VCaP (cell line): ENCODE results near the gene PLP1.
"Not testable (repeated sequence)": the region's sequence is repeated elsewhere in the genome, so short reads cannot be mapped to it uniquely, and the experiment has no call there.

Source experiments
- H3K27ac ChIP-seq: fragments of 450-650 bp; 2 replicates; pipeline ENCODE4 v1.5.1; 2017
- TF ChIP-seq, protein P1 (sequence below): fragments of 450-650 bp; conservative IDR thresholded peaks from 2 replicates; pipeline ENCODE4 v1.5.1; 2017; ENCODE audit warnings: mild to moderate bottlenecking, moderate library complexity

Gene PLP1

DNA sequence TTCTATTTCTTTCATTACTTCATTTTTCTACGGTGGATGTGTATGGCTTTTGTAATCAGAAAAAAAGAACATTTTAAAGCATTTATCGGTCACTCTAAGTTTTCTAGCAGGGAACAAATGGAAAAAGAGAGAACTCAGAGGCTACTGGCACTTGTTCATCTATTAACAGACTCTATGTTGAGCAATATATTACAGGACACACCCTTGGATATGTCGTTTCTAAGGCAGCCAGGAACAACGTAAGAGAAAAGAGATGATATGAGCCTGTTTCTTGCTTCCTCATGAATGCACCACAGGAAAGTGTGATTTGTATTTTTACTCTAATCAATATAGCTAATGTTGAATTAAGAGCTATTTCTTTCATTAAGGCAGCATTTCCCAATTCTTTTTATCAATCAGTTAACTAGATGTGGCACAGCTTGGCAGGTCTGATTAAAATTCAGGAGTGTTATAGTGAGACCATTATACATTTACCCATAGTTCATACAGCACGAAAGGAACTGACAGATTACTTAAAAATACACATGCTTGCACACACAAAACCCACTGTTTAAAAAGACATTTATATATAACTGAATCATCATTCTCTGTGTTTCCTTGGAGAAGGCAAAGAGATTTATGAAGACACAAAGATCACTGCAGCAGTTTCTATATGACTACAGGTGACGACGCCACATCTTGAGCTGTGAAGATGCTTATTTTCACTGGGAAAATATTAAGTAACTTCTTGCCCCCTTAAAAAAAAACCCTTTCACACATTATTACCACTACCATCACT, 42.4 kb downstream of the PLP1 start:
- TF ChIP-seq, protein P1, sequence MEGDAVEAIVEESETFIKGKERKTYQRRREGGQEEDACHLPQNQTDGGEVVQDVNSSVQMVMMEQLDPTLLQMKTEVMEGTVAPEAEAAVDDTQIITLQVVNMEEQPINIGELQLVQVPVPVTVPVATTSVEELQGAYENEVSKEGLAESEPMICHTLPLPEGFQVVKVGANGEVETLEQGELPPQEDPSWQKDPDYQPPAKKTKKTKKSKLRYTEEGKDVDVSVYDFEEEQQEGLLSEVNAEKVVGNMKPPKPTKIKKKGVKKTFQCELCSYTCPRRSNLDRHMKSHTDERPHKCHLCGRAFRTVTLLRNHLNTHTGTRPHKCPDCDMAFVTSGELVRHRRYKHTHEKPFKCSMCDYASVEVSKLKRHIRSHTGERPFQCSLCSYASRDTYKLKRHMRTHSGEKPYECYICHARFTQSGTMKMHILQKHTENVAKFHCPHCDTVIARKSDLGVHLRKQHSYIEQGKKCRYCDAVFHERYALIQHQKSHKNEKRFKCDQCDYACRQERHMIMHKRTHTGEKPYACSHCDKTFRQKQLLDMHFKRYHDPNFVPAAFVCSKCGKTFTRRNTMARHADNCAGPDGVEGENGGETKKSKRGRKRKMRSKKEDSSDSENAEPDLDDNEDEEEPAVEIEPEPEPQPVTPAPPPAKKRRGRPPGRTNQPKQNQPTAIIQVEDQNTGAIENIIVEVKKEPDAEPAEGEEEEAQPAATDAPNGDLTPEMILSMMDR = no peak
- no peak overlapping the region for H3K27ac ChIP-seq

DNA sequence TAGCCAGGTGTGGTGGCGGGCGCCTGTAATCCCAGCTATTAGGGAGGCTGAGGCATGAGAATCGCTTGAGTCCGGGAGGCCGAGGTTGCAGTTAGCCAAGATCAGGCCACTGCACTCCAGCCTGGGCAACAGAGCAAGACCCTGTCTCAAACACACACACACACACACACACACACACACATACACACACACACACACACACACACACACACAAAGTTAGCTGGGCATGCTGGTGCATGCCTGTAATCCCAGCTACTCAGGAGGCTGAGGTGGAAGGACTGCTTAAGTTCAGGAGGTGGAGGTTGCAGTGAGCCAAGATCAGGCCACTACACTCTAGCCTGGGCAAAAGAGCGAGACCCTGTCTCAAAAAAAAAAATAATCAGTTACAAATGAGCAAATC, 44.2 kb downstream of the PLP1 start:
- not testable (repeated sequence) for H3K27ac ChIP-seq

DNA sequence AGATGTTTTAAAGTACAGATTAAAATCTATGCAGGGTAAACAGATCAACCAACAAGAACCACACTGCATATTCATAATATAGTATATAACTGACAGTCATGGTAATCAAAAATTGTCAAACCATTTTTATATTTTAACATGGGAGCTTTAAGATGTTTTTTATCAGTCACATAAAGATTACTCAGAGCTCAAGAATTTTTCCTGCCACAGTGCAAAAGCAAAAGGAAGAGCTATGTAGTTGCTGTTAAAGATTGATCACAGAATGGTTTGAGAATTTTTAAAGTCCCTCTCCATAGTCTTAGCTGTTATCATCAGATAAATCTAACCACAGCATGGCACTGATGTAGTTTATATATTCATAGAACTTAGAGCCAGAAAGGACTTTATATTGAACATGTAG, 47.0 kb downstream of the PLP1 start:
- H3K27ac ChIP-seq = no peak overlapping the region

DNA sequence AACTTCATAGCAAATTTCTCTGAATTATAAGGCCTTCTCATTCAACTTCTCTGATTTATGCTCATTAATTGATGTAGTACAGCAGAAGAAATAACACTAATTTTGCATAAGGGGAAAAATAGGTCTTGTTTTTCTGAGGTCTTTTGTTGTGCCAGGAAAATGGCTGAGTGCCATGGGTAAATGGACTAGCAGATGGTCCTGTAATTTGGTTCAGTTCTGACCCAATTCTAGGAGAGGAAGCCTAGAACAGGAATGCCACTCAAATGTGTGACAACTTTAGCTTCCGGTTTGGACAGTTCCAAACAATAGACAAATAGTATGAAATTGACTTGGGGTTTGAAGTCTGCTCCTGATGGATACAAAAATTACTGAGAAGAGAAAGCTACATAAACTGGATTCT, 49.2 kb downstream of the PLP1 start:
- TF ChIP-seq, protein P1 = no peak
- H3K27ac ChIP-seq = no peak overlapping the region

More for the DNA sequence above, 47.0 kb downstream of the PLP1 start:
- TF ChIP-seq, protein P1 = no peak

DNA sequence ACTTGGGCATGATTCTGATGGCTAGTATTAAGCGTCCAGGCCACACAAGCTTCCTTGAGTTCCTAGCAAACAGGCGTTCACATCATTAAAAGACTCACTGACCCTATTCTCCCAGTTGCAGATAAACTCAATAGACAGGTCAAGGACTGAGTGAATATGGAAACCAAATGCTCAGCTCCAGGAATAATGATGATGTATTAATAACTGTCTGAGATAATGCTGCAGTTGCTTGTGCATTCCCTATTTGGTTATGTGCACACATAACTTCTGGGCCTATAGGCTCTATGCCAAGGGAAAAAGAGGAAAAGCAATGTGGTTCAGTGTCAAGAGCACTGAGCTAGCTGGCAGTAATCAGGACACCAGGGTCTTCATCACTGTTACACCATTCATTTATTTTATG, 51.9 kb downstream of the PLP1 start:
- TF ChIP-seq, protein P1 = no peak
- no peak overlapping the region for H3K27ac ChIP-seq

DNA sequence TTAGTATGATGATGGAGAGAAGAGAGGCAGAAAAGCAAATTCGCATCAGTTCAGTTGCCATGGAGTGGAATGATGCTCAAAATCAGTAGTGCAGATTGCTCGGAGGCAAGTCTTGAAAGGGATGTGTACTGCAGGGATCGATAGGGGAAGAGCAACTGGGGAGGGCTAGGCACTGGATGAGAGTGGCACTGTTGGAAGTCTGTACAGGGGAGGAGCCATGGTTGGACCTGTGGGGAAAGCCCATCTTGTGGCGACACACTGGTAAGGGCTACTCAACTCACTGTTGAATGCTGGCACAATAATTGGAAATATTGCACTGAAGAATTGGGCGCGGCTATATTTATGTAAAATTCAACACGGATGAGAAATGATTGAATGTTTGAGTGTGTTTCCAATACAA, 54.2 kb downstream of the PLP1 start:
- TF ChIP-seq, protein P1 = no peak
- H3K27ac ChIP-seq = no peak overlapping the region

DNA sequence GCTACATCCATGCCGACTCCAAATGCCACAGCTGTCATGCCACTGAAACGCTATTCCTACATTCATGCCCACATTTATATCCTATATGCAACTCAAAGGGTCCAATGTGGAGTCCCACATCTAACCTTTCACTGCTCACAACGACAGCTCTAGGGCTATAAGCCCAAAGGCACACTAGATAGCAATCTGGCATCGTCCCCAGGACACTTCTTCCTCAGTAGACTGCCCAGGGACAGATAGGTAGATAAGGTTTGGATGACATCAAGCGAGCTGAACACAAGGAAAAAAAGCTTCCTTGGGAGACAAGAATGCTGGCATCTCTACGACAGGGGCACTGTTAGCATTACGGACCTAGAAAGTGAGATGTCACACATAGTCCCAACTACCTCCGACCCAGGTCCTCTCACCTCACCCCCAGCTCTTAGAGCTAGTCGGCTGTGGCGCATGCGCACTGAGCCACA, 54.7 kb downstream of the PLP1 start:
- TF ChIP-seq, protein P1 = no peak
- no peak overlapping the region for H3K27ac ChIP-seq

DNA sequence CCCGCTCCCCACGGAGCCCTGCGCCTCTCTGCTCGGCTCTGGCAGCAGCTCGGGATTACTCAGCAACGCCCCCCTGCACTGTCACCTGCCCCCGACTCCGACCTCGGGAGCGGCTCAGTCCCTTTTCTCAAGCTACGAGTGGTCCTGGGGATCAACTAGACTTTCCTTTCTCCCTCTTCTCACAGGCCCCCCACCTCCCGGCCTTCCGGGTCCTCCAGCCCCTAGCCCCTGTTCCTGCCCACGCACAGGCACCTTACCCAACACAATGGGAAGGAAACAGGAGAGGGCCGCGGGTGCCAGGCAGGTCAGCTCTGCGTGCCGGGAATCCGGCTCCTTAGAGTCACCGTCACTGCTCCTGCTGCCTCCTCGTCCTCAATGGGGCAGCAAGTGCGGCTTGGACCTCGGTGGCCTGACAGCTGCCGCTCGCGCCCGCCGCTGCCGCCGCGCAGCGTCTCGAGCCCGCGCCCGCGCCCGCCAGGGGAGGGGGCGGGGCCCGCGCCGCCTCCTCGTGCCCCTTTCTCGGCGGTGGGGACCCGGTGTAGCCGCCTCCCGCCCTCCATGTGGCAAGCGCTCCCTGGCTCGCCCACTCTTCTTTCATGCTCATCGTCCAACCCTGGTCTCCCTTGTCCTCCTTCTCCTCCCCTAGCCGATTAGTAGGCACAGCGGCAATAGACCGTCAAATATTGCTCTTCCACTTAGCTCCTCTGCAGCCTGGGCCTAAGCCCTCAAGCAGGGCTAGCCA, 55.3 kb downstream of the PLP1 start, which contains the start of gene RAB9B:
TSS of gene RAB9B (minus strand) at position 455 of the 742 bp plus-strand sequence. CDS start 6,473 bp downstream, outside the sequence.
- TF ChIP-seq, protein P1 = no peak
- no peak within 1 kb of the TSS for H3K27ac ChIP-seq
